ENCODE data around the gene SLC4A9. TPM values are rescaled to one million over a fixed set of nuclear protein-coding genes. Genes with fewer than 3 reads are reported as not detected.
"Not testable (repeated sequence)": the region's sequence is repeated elsewhere in the genome, so short reads cannot be mapped to it uniquely, and the experiment has no call there.

SLC4A9 gene
- total RNA-seq, 1 donor from 2014 or later: not detected

DNA sequence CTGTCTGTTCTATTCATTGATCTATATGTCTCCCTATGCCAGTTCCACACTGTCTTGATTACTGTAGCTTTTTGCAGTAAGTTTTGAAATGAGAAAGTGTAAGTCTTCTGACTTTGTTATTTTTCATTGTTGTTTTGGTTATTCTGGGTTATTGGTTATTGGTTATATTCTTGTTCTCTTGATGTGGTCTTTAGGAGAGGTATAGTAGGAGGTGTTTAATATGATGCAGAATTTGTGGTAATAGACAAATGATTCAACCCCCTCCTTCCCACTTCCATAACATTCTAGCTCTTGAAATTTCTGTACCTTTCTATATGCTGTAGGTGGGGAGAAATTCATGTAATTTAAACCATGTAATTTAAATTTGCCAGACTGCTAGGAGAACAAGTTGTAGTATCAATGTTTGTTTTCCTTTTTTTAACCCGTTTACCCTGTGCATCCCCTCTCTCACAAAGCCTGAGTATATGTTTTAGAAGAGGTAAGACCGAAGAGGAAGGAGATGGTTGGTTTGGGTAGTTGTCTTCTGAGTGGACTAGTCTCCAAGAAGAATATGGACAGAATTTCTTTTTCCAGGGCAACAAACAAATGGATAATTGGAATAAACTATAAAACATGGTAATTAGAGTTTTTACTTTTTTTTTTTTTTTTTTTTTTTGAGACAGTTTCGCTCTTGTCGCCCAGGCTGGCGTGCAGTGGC, 60.8 kb downstream of the SLC4A9 start:
- Mint-ChIP-seq H3K27me3 (ENCODE audit: low read depth) (no peaks in the 10 kb centered on the region), H3K36me3 (ENCODE audit: low read depth) (peaks cover 2% of the 10 kb centered on the region), H3K4me3 (ENCODE audit: unreplicated experiment) (no peak overlapping the region), H3K27ac (ENCODE audit: unreplicated experiment) (no peak overlapping the region), H3K4me1 (ENCODE audit: low read depth) (peaks cover 18% of the 10 kb centered on the region), H3K9me3 (ENCODE audit: low read depth) (no peaks in the 10 kb centered on the region)
- TF ChIP-seq, protein P1, sequence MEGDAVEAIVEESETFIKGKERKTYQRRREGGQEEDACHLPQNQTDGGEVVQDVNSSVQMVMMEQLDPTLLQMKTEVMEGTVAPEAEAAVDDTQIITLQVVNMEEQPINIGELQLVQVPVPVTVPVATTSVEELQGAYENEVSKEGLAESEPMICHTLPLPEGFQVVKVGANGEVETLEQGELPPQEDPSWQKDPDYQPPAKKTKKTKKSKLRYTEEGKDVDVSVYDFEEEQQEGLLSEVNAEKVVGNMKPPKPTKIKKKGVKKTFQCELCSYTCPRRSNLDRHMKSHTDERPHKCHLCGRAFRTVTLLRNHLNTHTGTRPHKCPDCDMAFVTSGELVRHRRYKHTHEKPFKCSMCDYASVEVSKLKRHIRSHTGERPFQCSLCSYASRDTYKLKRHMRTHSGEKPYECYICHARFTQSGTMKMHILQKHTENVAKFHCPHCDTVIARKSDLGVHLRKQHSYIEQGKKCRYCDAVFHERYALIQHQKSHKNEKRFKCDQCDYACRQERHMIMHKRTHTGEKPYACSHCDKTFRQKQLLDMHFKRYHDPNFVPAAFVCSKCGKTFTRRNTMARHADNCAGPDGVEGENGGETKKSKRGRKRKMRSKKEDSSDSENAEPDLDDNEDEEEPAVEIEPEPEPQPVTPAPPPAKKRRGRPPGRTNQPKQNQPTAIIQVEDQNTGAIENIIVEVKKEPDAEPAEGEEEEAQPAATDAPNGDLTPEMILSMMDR (IDR thresholded peaks at IDR 0.05): no peak
- DNase-seq (ENCODE audit: low spot score): no peak

GRCh38 chr5:140421375-140421774, 61.4 kb downstream of the SLC4A9 start:
- not testable (repeated sequence) for H3K27me3 Mint-ChIP-seq (ENCODE audit: low read depth); H3K4me3 Mint-ChIP-seq (ENCODE audit: unreplicated experiment); H3K9me3 Mint-ChIP-seq (ENCODE audit: low read depth); H3K27ac Mint-ChIP-seq (ENCODE audit: unreplicated experiment); DNase-seq (ENCODE audit: low spot score); H3K36me3 Mint-ChIP-seq (ENCODE audit: low read depth)
- peaks cover 18% of the 10 kb centered on the region for H3K4me1 Mint-ChIP-seq (ENCODE audit: low read depth)

DNA sequence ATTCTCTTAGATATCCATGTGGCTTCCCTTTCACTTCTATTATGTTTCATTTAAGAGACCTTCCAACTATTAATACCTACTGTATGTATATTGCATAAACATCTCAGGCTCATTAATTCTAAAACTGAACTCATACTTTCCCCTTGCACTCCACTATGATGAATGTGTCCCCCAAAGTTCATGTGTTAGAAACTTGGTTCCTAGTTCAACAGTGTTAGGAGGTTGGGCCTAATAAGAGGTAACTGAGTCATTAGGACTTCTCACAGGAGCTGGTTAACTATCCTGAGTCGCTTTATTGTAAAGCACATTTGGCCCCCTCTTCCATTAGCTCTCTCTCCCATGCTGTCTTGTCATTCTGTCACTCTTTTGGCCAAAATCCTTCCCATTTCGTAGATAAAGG, 63.6 kb downstream of the SLC4A9 start:
- Mint-ChIP-seq H3K4me1 (ENCODE audit: low read depth) (peaks cover 18% of the 10 kb centered on the region), H3K27ac (ENCODE audit: unreplicated experiment) (no peak overlapping the region), H3K4me3 (ENCODE audit: unreplicated experiment) (no peak overlapping the region), H3K36me3 (ENCODE audit: low read depth) (no peaks in the 10 kb centered on the region), H3K9me3 (ENCODE audit: low read depth) (no peaks in the 10 kb centered on the region), H3K27me3 (ENCODE audit: low read depth) (no peaks in the 10 kb centered on the region)
- DNase-seq (ENCODE audit: low spot score): no peak
- TF ChIP-seq, protein P1 (IDR thresholded peaks at IDR 0.05): no peak

DNA sequence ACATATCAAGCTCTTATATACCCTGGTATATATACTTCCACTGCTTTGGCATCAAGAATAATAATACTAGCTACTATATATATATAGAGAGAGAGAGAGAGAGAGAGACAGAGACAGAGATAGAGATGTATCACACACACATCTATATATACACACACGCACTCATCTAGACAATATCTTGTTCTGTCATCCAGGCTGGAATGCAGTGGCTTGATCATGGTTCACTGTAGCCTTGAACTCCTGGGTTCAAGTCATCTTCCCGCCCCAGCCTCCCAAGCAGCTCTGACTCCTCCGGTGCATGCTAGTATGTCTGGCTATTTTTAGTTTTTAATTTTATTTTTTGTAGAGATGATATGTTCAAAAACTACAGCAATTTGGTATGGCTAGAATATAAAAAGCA, 64.1 kb downstream of the SLC4A9 start:
- Mint-ChIP-seq H3K27me3 (ENCODE audit: low read depth) (no peaks in the 10 kb centered on the region), H3K4me1 (ENCODE audit: low read depth) (peaks cover 18% of the 10 kb centered on the region), H3K4me3 (ENCODE audit: unreplicated experiment) (no peak overlapping the region), H3K9me3 (ENCODE audit: low read depth) (no peaks in the 10 kb centered on the region), H3K27ac (ENCODE audit: unreplicated experiment) (no peak overlapping the region), H3K36me3 (ENCODE audit: low read depth) (no peaks in the 10 kb centered on the region)
- DNase-seq (ENCODE audit: low spot score): no peak
- TF ChIP-seq, protein P1 (IDR thresholded peaks at IDR 0.05): no peak

Other genes starting within 250 kb of the SLC4A9 start
- gene PURA, start 246.1 kb upstream of the SLC4A9 start, total RNA-seq: 13.3 to 18.1 TPM (median 16.7 TPM) in 3 replicates
- 5.9 to 7.5 TPM (median 6.9 TPM) in 3 replicates for gene IGIP, start 234.3 kb upstream of the SLC4A9 start, total RNA-seq
- 11.4 to 24.9 TPM (median 23.3 TPM) in 3 replicates for gene CYSTM1, start 185.0 kb upstream of the SLC4A9 start, total RNA-seq
- gene PFDN1, start 57.1 kb upstream of the SLC4A9 start, total RNA-seq: 44.5 to 50.5 TPM (median 49.0 TPM) in 3 replicates
- gene HBEGF, start 13.6 kb upstream of the SLC4A9 start, total RNA-seq: 2.8 to 8.0 TPM (median 7.2 TPM) in 3 replicates
- gene ANKHD1, start 41.6 kb downstream of the SLC4A9 start, total RNA-seq: 61.4 to 79.8 TPM (median 67.7 TPM) in 3 replicates
- 5.6 to 6.2 TPM (median 6.0 TPM) in 3 replicates for gene EIF4EBP3, start 187.5 kb downstream of the SLC4A9 start, total RNA-seq
- 46.5 to 50.4 TPM (median 50.3 TPM) in 3 replicates for gene SRA1, start 197.3 kb downstream of the SLC4A9 start, total RNA-seq
- gene APBB3, start 204.4 kb downstream of the SLC4A9 start, total RNA-seq: 39.0 to 47.0 TPM (median 42.3 TPM) in 3 replicates
- gene SLC35A4, start 204.6 kb downstream of the SLC4A9 start, total RNA-seq: 74.3 to 99.4 TPM (median 79.2 TPM) in 3 replicates

All from chondrocyte (in vitro differentiated cells).